H1 (cell line): Measurements from ENCODE around the gene DOCK3.

Experiments
- KDM1A ChIP-seq: fragments of 200-600, 300-600 bp; sonication (generic); IDR thresholded peaks from 2 replicates; pipeline ENCODE4 v1.7.1; 2016; ENCODE audit warnings: mild to moderate bottlenecking, low read length, borderline replicate concordance
- NRF1 ChIP-seq: IDR thresholded peaks from 2 replicates; pipeline ENCODE4 v1.6.1; 2011; ENCODE audit warnings: mild to moderate bottlenecking, low read depth, low read length, improper control_type of control experiment
- POU5F1 ChIP-seq: IDR thresholded peaks from 2 replicates; pipeline ENCODE4 v1.6.1; 2011; ENCODE audit warnings: low read depth, mild to moderate bottlenecking, low read length, moderate library complexity
- USF2 ChIP-seq: IDR thresholded peaks from 2 replicates; pipeline ENCODE4 v1.6.1; 2011; ENCODE audit warnings: low read length, improper control_type of control experiment
- TF ChIP-seq, protein P1 (sequence below), 3 experiments: IDR thresholded peaks; 1 replicate in 2 of 3; 2 replicates in 1 of 3; pipeline versions ENCODE4 v1.5.1 to v1.6.1; 2011; ENCODE audit warnings: low read length in 3 of 3, mild to moderate bottlenecking in 3 of 3, inconsistent platforms in 2 of 3, low read depth in 1 of 3, moderate library complexity in 1 of 3; ENCODE audit not compliant: insufficient read depth in 1 of 3; ENCODE audit errors: control extremely low read depth in 1 of 3

DNA sequence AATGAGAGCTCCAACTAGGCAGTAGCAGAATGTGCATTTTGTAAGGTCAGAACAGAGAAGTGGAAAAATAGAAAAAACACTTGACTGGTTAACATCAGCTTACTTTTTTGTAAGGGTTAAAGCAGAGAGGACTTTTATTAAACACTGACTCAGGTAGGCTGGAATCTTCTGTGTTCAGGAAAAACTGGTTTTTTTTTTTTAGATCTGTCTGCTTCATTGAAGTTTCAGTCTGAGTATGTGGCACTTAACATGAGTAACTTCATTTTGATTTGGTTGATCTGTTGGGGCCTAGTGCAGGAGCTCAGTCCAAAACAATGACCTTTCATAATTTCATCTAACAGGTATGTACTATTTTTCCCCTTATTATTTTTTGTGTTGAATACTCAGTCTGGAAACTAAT, 141.1 kb downstream of the DOCK3 start:
- TF ChIP-seq KDM1A, result no peak
- TF ChIP-seq USF2, result no peak
- TF ChIP-seq NRF1, result no peak
- TF ChIP-seq, protein P1, sequence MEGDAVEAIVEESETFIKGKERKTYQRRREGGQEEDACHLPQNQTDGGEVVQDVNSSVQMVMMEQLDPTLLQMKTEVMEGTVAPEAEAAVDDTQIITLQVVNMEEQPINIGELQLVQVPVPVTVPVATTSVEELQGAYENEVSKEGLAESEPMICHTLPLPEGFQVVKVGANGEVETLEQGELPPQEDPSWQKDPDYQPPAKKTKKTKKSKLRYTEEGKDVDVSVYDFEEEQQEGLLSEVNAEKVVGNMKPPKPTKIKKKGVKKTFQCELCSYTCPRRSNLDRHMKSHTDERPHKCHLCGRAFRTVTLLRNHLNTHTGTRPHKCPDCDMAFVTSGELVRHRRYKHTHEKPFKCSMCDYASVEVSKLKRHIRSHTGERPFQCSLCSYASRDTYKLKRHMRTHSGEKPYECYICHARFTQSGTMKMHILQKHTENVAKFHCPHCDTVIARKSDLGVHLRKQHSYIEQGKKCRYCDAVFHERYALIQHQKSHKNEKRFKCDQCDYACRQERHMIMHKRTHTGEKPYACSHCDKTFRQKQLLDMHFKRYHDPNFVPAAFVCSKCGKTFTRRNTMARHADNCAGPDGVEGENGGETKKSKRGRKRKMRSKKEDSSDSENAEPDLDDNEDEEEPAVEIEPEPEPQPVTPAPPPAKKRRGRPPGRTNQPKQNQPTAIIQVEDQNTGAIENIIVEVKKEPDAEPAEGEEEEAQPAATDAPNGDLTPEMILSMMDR (IDR thresholded peaks at IDR 0.05; ENCODE audit: control extremely low read depth in 1 of 3, insufficient read depth in 1 of 3, low read depth in 1 of 3, low read length in 3 of 3), result no peak
- TF ChIP-seq POU5F1, result no peak
